GM13976 (cell line): ENCODE data around the gene AHCYL1.
A peak's percentile ranks its signal among the peaks of the same experiment; 100 is the strongest.

ENCODE experiments used
- DNase-seq: peaks from one replicate; pipeline ENCODE4 v3.0.0; 2012; ENCODE audit warnings: low spot score
- in situ Hi-C: fragments of 300-500 bp; cut with MboI; formaldehyde crosslinking; loops from one replicate; pipeline ENCODE4 v1.12.0; 2022; ENCODE audit warnings: low sequenced_read_pairs, mixed read lengths, inconsistent platforms; ENCODE audit not compliant: unreplicated experiment
- TF ChIP-seq, protein P1 (sequence below): IDR thresholded peaks from 2 replicates; pipeline ENCODE4 v1.5.1; 2012; ENCODE audit warnings: borderline replicate concordance, mild to moderate bottlenecking; ENCODE audit not compliant: insufficient read depth; ENCODE audit errors: extremely low read depth, missing control alignments, control extremely low read depth

Gene AHCYL1

DNA sequence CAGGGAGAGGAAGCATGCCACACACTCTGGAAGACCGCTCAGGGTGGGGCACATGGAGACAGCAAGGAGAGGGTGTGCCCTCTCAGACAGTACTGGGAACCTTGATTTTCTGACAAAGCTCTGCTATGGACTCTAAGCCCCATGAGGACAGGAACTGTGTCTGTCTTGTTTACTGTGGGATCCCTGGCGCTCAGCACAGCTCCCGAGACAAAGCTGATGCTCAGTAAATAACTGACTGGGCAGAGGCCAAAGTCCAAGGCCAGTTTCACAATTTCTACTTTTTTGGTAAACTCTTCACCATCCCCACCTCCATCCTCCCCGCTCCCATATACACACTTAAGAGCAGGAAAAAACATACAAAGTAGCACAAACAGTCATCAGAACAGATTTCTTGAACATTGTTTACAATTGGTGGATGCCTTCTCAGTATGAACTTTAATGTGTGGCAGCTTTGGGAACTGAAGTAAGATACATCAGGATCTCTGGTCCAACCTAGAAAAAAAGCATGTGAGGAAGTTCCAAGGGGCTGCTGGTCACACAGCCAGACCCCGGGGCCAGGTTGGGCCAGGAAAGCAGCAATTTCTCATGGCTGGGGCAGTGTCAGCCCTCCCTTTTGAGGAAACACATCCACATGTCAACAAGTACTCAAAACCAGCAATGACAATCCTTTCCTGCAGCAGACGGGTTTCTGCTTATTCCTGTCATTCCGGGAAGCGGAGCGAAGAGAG, 5.6 kb upstream of the AHCYL1 start:
- TF ChIP-seq, protein P1, sequence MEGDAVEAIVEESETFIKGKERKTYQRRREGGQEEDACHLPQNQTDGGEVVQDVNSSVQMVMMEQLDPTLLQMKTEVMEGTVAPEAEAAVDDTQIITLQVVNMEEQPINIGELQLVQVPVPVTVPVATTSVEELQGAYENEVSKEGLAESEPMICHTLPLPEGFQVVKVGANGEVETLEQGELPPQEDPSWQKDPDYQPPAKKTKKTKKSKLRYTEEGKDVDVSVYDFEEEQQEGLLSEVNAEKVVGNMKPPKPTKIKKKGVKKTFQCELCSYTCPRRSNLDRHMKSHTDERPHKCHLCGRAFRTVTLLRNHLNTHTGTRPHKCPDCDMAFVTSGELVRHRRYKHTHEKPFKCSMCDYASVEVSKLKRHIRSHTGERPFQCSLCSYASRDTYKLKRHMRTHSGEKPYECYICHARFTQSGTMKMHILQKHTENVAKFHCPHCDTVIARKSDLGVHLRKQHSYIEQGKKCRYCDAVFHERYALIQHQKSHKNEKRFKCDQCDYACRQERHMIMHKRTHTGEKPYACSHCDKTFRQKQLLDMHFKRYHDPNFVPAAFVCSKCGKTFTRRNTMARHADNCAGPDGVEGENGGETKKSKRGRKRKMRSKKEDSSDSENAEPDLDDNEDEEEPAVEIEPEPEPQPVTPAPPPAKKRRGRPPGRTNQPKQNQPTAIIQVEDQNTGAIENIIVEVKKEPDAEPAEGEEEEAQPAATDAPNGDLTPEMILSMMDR, result no peak
- DNase-seq, result no peak
- in situ Hi-C loops, result no loop called here

DNA sequence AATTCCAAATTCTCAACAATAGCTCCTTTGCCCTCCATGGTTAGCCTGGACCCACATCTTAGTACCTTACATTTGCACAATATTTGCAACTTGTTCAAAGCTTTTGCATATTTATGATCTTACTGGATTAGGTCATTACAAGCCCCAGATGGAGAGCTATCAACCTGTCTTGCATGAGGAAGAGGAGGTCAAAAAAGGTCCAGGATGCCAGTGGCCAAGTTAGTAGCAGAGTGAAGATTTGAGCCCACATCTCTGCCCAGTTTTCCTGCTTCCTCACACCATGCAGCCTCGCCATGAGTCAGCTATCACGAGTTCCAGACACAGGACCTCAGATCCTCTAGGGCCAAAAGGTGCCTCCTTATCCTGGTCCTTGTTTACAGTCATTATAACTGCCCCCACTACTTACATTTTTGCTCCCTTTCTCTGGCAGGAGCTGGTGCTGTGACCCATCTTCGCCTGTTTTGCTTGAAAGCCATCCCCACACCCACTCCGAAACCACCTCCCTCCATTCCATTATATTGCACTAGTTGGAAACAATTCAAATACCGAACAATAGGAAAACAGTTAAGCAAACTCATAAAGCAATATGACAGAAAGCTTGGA, 5.0 kb upstream of the AHCYL1 start:
- in situ Hi-C loops, result loop anchor here (5.0 to 10.0 kb wide), 2 partner anchors 337 to 435 kb away; partner anchors contain the start of gene GNAI3
- DNase-seq, result no peak
- TF ChIP-seq, protein P1, result no peak

DNA sequence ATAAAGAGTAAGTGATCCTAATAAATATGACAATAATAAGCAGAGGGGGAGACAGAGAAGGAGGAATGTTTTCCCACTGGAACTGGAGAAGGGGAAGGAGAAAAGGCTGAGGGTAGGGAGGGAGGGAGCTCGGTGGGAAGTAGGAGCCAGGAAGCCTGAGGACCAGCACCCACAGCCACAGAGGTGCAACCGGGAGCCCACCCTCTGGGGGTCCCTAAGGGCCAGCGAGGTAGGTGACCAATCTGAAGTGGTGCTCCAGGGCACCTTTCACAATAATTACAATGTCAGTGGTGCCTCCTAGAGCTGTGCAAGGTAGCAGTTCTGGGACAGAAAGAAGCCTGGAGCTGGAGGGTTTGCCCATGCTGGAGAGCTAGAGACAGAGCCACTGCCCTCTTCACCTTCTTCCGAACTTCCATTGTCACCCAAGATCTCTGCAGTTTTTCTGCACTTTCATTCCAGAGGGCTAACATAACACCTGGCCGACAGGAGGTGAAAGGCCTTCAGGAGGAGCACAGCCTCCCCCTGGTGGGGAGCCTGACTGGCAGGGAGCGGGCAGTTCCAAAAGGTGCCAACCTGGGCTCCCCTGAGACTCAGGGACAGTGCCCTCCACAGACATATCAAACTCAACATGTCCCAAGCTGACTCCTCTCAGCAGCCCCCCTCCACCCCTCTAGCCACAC, 4.1 kb upstream of the AHCYL1 start:
- in situ Hi-C loops, result loop anchor here (5.0 to 10.0 kb wide), 2 partner anchors 338 to 436 kb away; partner anchors contain the start of gene GNAI3
- TF ChIP-seq, protein P1, result peak; percentile 48
- DNase-seq, result peak; percentile 42

DNA sequence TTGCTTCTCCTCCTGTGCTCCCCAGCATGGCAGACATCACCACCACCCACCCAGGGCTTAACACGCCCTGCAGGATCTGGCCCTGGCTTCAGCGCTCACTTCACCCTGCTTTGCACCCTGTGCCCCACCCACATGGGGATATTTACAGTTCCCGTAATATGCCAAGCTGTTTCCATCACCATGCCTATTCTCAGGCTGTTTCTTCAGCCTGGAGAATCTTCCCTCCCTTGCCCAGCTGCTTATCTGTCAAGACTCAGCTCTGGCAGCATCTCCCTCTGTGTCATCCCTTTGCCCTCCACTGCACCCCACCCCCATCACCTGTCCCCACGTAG, 3.6 kb upstream of the AHCYL1 start:
- in situ Hi-C loops, result loop anchor here (5.0 to 10.0 kb wide), 2 partner anchors 339 to 436 kb away; partner anchors contain the start of gene GNAI3
- DNase-seq, result no peak
- TF ChIP-seq, protein P1, result no peak

DNA sequence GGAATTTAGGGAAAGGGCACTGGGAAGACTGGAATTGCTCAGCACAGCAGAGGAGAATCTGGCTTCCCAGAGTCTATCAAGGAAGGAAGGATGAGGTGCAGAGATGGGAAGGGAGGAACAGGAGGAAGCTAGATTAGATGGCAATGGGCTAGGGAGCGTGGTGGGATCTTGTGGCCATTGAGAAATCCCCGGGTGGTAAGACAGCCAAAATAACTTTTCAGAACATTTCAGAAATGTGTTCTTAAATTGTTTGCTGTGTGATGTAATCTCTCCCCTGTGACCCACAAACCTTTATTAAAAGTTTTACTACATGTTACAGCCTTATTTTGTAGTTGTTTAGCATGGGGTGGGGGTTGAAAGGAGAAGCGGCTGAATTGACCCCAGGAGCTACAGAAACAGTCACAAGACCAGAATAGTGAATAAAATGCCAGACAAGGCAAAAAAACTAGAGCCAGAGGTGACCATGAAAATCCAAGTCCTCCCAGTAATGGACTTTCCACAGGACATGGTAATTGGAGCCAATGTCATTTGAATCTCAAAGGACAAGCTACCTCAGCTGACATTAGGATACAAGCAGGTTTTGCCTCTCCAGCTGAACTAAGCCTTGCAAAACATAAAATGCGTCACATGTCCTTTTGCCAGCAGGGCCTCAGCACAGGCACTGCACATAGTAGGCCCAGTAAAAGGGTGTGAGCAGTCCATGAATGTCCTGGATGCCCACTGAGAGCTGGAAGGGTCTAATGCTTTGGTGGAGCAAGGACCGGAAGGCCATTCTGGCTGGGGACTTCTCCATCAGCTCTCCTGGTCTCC, 980 bp upstream of the AHCYL1 start:
- no peak for DNase-seq
- TF ChIP-seq, protein P1, result no peak
- in situ Hi-C loops, result loop anchor here (5.0 to 10.0 kb wide), 2 partner anchors 341 to 439 kb away; partner anchors contain the start of gene GNAI3

DNA sequence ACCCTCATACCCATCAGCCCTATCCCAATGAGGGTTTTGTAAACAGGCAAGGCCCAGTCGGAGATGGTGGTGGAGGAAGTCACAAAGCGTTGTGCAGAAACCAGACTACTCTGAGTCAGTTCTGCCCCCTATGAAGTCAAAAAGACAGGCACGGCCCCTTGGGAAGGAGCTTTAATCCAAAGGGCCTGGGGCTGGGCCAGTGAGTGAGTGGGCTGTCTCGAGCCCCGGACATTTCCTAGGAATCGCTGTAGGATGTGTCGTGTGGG, 442 bp upstream of the AHCYL1 start:
- no peak for DNase-seq
- TF ChIP-seq, protein P1, result no peak
- in situ Hi-C loops, result loop anchor here (5.0 to 10.0 kb wide), 2 partner anchors 342 to 439 kb away; partner anchors contain the start of gene GNAI3
